NCI-H146 treated with DMSO at 0.1 percent for 48 hours (cell line): Measurements from ENCODE around the gene TRAPPC4.
"Not testable (repeated sequence)": the region's sequence is repeated elsewhere in the genome, so short reads cannot be mapped to it uniquely, and the experiment has no call there.

ENCODE experiments used
- DNase-seq: peaks from one replicate; lab custom pipeline; 2025; ENCODE audit not compliant: unreplicated experiment; lab: John Stamatoyannopoulos, UW

The TRAPPC4 gene, protein sequence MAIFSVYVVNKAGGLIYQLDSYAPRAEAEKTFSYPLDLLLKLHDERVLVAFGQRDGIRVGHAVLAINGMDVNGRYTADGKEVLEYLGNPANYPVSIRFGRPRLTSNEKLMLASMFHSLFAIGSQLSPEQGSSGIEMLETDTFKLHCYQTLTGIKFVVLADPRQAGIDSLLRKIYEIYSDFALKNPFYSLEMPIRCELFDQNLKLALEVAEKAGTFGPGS

DNA sequence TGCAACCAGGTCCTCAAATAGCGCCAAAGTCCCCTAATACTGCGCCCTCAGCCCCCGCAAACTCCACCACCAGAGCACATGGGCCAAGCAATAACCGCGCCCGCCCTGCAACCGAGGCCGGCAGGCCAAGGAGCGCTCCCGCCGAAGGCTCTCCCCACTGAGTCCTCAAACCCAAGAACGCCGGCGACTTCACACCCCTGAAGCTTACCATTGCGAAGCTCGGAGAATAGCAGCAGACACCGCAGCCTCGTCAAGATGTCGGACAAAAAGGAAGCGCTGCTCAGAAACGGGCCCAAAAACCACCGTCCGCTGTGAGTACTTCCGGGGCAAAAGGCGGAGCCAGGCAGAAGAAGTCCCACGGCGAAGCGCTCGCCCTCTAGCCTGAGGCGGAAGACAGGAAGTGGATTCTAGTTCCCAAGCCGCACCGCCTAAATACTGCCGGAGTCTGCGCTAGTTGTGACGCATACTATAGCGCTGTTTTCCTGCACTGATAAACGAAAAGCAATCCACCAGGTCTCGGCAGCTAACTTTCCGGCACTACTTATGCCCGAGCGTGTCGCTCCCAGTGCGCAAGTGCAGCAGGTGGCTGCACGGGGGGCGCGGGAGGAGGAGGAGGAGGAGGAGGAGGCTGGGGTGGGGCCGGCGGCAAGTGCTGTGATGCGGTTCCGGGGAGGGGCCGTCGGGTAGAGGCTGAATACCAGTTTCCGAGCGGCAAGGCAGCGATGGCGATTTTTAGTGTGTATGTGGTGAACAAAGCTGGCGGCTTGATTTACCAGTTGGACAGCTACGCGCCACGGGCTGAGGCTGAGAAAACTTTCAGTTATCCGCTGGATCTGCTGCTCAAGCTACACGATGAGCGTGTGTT is at the start of gene TRAPPC4, which contains the start of gene RPS25:
TSS of gene TRAPPC4 (plus strand) at position 693 of the 865 bp plus-strand sequence. CDS start at position 723, 30 bp downstream.
TSS of gene RPS25 (minus strand) at position 270 of the 865 bp plus-strand sequence. CDS start at position 211, 59 bp downstream.
- peak; percentile 90 for DNase-seq

DNA sequence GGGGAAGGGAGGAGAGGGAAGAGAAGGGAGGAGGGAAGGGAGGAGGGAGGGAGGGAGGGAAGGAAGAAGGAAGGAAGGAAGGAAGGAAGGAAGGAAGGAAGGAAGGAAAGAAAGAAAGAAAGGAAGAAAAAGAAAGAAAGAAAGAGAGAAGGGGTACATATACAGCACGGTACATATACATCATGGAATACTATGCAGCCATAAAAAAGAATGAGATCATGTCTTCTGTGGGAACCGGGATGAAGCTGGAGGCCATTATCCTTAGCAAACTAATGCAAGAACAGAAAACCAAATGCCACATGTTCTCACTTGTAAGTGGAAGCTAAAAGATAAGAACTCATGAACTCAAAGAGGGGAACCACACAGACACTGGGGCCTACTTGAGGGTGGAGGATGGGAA is 49.1 kb upstream of the TRAPPC4 start:
- not testable (repeated sequence) for DNase-seq

DNA sequence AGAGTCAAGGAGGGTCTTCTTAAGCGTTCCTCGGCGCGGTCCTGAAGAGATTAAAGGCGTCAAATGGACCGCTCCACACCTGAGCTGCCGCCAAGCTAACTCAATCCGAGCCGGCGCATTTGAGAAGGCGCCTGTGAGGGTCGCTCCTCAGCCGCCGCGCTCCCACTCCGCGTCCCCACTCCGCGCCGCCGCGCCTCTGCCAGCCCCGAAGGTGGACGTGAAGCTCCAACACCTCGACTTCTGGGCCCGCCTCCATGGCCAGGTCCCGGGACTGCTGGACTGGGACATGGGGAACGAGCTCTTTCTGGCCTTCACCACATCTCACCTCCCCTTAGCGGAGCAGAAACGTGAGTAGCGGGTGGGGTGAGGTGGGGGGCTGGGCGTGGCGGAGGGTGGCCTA is 46.9 kb upstream of the TRAPPC4 start, which contains the start of gene FOXR1:
TSS of gene FOXR1 (plus strand) at position 116 of the 400 bp plus-strand sequence. CDS start at position 287, 171 bp downstream.
- no peak for DNase-seq

DNA sequence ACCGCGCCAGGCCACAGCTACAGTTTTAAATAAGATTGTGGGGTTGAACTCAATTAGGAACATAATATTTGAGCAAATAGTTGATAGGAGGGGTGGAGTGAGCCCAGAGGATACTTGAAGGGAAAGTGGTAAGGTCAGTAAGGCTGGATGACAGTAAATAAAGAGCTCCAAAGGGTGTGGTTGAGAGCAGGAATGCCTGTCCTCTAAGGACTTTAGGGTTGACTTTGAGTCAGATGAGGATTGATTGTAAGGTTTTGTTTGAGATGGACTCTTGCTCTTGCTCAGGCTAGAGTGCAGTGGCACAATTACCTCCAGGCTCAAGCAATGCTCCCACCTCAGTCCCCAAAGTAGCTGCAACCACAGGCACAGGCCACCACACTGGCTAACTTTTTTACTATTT is 44.6 kb upstream of the TRAPPC4 start:
- no peak for DNase-seq

DNA sequence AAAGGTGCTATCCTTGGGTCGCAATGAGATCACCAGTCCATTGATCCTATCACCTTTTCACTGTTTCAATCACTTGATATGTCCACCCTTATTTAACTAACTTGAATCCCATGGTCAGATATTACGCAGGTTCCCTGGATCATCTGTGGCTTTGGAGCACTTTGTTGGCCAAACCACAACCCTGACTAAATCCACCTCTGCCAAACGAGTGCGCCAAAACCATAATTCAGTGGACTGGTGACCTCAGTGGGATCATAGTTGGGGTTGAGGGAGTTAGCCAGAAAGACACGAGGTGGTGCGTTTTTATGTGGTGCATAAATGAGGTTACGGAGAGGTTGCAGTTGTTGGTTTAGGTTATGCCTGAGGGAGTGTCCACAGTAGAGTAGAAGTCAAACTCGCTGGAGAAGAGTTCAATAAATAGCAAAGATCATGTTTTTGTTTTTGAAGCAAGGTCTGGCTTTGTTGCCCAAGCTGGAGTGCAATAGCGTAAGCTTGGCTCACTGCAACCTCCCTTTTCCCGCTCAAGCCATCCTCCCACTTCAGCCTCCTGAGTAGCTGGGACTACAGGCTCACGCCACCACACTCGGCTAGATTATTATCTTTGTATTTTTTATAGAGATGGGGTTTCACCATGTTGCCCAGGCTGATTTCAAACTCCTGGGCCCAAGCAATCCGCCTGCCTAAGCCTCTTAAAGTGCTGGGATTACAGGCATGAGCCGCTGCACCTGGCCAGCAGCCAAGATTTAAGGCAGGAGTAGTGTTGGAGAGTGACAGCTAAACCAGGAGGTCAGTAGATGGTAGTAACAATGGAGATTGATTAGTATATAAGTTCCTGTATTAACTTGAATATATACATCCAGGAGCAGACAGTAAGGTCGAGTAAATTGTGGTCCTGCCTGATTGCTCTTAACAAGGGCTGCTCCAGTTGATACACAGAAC is 42.5 kb upstream of the TRAPPC4 start:
- no peak for DNase-seq

DNA sequence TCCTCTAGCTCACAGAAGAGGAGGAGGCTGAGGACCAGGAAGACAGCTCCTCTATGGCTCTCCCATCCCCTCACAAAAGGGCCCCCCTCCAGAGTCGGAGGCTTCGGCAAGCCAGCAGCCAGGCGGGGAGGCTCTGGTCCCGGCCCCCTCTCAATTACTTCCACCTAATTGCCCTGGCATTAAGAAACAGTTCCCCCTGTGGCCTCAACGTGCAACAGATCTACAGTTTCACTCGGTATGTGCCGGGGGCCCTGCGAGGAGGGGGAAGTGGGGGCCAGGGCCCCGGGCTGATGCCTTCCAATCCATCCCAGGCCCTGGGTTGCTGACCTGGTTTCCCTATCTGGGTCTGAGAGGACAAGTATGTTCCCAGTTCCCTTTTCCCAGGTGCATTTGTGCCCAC is 39.1 kb upstream of the TRAPPC4 start:
- DNase-seq, result no peak

DNA sequence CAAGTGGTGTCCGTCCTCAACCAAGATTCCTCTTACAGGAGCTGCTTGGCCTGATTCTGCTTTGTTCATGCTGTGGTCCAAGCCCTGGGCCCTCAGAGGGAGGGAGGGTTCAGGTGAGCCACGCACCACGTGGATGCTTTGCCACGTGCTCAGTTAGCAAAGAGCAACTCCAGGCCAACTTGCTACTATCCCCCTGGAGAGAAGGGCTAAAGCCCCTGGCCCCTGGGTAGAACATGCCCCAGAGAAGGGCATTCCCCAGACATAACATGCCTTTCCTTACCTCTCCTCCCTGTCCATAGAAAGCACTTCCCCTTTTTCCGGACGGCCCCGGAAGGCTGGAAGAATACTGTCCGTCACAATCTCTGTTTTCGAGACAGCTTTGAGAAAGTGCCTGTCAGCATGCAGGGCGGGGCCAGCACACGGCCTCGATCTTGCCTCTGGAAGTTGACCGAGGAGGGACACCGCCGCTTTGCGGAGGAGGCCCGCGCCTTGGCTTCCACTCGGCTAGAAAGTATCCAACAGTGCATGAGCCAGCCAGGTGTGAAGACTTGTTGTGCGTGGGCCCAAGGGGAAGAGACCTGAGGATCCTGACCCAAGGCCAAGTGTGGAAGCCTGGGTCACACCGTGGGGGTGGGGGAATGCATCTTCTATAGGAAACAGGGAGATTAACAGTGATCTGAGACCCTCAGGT is 38.2 kb upstream of the TRAPPC4 start:
- DNase-seq, result no peak

DNA sequence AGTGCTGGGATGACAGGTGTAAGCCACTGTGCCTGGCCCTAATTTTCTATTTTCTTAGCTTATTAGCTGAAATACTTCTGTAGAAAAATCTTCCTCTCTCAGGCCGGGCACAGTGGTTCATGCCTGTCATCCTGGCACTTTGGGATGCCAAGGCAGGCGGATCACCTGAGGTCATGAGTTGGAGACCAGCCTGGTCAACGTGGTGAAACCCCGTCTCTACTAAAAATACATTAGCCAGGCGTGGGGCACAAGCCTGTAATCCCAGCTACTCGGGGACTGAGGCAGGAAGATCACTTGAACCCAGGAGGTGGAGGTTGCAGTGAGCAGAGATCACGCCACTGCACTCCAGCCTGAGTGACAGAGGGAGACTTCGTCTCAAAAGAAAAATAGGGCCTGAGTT is 34.2 kb upstream of the TRAPPC4 start:
- not testable (repeated sequence) for DNase-seq

DNA sequence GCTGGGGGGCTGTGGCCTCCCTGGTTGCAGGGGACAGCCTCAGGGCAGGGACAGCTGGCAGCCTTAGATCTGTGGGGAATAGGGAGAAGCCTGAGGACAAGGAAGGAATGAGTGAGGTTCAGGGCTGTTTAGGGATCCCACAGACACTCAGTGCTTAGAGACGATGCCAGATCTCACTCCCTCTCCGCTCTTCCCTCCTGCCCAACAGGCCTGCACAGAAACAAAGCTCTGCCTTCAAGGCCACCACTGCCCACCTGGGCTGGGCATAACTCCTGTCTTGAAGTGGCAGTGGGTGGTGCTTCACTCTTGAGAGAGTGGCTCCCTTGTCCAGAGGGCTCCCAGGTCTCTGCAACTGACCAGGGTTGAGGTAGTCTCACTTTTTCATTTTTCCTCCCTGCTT is 33.7 kb upstream of the TRAPPC4 start:
- DNase-seq, result no peak

DNA sequence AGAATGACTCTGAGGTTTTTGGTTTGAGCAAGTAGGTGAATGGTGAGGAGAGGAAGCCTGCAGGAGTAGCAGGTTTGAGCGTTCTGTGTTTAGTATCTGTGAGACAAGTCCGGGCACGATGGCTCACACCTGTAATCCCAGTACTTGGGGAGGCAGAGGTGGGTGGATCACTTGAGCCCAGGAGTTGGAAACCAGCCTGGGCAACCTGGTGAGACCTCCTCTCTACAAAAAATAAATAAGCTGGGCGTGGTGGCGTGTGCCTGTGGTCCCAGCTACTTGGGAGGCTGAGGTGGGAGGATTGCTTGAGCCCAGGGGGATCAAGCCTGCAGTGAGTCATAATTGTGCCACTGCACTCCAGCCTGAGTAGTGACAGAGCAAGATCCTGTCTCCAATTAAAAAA is 30.3 kb upstream of the TRAPPC4 start:
- DNase-seq, result no peak

DNA sequence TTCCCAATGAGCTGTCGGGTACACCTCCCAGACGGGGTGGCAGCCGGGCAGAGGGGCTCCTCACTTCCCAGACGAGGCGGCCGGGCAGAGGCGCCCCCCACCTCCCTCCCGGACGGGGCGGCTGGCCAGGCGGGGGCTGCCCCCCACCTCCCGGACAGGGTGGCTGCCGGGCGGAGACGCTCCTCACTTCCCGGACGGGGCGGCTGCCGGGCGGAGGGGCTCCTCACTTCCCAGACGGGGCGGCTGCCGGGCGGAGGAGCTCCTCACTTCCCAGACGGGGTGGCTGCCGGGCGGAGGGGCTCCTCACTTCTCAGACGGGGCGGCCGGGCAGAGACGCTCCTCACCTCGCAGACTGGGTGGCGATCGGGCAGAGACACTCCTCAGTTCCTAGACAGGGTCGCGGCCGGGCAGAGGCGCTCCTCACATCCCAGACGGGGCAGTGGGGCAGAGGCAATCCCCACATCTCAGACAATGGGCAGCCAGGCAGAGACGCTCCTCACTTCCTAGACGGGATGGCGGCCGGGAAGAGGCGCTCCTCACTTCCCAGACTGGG is 27.0 kb upstream of the TRAPPC4 start:
- not testable (repeated sequence) for DNase-seq

DNA sequence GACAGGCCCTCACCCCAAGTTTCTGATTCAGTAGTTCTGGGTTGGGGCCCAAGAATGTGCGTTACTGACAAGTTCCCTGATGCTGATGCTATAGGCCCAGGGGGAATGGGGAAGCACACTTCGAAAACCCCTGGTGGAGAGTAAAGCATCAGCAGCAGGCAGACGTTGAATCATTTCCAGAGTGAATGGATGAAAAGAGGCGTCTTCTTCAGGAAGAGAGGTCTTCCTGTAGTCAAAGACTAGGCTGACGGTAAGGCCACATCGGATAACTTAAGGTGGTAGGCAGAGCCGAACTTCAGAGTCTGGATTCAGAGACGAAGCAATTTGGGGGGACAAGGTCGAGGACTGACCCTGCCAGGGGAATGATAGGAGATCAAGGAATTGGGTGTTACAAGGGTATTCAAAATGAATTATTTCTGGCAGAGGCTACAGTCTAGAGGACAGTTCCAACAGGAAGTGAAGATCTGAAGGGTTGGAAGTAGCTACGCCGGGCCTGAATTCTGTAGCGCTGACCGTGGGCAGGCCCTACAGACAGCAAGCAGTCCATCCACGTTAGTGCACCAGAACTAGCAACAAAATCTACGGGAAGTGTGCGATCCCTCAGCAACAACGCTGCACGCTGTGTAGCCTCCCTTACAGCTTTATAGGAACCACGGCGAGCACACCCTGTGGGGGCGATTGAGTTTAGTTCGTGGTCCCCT is 21.5 kb upstream of the TRAPPC4 start:
- DNase-seq, result peak; percentile 35

DNA sequence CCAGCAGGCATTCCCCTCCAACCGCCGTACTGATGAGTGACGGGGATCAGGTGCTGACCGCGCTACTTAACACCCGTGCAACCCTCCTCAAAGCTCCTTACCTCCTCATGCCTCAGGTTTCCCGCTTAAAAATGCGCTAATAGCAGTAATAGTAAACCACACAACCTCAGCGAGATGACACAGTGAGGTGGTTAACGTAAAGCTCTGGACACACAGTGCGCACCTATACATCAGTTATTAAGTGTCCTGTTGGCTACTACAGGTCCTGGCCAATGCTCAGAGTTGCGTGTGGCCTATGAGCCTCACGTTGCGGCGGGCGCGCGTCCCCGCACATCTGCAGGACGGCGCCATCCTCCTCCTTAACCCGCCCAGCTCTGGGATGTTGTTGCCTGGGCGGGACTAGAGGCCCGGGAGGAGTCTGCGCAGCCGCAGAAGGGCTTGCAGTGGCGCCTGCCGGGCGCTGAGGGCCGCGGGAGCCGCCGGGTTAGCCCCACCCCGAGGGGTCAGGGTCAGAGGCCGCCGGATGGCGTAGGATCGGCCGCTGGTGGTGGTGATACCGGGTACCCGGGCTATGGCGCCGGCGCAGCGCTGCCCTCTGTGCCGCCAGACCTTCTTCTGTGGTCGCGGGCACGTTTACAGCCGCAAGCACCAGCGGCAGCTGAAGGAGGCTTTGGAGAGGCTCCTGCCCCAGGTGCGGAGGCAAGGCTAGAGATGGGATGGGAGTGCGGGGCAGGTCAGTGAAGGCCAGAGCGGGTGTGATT is 20.8 kb upstream of the TRAPPC4 start, which contains the start of gene CENATAC:
TSS of gene CENATAC (plus strand) at position 512 of the 761 bp plus-strand sequence. CDS start at position 572, 60 bp downstream.
- peak; percentile 90 for DNase-seq

DNA sequence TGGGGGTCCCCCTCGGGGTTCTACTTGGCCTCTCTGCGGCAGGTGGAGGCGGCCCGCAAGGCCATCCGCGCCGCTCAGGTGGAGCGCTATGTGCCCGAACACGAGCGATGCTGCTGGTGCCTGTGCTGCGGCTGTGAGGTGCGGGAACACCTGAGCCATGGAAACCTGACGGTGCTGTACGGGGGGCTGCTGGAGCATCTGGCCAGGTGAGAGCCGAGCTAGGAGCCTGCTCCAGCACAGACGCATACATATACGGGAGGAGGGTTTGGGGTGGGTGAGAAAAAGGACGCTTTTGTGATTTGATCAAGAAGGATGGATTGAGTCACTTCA is 20.2 kb upstream of the TRAPPC4 start:
- DNase-seq, result peak; percentile 18

DNA sequence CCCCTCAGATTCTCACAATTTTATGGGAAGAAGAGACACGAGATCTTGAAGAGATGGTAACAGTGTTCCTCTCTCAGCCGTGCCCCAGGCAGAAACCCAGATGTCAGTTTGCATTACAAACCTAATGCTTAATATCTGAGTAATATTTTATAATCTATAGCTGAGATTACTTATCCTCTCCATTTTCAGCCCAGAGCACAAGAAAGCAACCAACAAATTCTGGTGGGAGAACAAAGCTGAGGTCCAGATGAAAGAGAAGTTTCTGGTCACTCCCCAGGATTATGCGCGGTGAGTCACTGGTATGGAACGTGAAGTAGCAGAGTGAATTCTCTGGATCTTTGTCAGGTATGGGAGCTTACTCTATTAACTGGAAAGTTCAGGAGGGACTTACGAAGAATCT is 19.7 kb upstream of the TRAPPC4 start:
- DNase-seq, result no peak

DNA sequence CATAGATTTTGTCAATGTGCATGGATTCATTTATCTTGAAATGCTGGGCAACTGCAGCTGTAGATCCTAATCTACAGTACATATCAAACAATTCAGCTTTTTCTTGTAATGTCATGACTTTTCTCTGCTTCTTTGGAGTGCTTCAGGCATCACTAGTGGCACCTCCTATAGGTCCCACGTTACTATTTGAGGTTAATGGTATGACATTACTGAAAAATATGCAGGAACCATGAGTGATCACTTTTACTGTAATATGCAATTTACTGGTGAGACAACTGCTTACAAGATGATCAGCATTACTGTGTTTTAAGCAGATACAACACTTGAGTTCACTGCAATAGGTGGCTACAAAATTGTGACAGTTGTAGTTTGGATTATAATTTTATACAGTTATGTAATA is 17.7 kb upstream of the TRAPPC4 start:
- DNase-seq, result no peak

DNA sequence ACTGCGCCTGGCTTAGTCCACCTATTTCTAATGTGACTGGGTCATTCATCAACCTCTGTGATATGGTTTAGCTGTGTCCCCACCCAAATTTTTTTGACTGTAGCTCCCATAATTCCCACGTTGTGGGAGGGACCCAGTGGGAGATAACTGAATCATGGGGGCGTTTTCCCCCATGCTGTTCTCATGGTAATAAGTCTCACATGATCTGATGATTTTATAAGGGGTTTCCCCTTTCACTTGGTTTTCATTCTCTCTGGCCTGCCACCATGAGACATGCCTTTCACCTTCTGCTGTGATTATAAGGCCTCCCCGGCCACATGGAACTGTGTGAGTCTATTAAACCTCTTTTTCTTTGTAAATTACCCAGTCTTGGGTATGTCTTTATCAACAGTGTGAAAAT is 11.9 kb upstream of the TRAPPC4 start:
- DNase-seq, result no peak

DNA sequence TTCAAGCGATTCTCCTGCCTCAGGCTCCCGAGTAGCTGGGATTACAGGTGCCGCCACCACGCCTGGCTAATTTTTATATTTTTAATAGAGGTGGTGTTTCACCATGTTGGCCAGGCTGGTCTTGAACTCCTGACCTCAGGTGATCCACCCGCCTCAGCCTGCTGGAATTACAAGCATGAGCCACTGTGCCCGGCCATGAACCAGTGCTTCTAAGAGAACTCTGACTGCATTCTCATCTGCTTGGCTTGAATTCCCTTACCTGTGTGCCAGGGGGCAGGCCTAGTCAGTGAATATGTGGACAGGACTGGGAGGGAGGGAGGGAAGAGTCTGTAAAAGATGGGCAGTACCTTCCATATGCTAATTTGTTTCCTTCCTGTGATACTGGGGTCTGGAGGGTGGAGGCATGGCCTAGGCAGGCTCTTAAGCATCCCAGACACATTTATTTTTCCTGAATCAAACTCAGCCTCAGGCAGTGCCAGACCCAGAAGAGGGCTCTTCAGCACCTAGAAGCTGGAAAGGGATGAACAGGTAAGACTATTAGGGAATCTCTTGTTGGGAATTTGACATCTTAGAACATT is 7.0 kb upstream of the TRAPPC4 start:
- no peak for DNase-seq
